ENCODE measurements around the gene ABCG4.

GRCh38 chr11:119167933-119168332 is 19.1 kb downstream of the ABCG4 start:
- TF ChIP-seq CTCF (IDR thresholded peaks at IDR 0.05; ENCODE audit: low read depth, low read length, missing input control), result no peak
- TF ChIP-seq SP1 (IDR thresholded peaks at IDR 0.05), result no peak
- no peak for TF ChIP-seq RAD21 (IDR thresholded peaks at IDR 0.05)
- no peak for TF ChIP-seq MAX (IDR thresholded peaks at IDR 0.05)
- no peak for TF ChIP-seq ZBTB33 (IDR thresholded peaks at IDR 0.05)
- TF ChIP-seq RXRA (IDR thresholded peaks at IDR 0.05), result no peak
- TF ChIP-seq ATF3 (IDR thresholded peaks at IDR 0.05), result no peak
- TF ChIP-seq NR2F2 (IDR thresholded peaks at IDR 0.05), result no peak
- no peak for TF ChIP-seq EGR1 (IDR thresholded peaks at IDR 0.05; ENCODE audit: low read depth in 2 of 2)
- no peak for TF ChIP-seq REST (IDR thresholded peaks at IDR 0.05)
- TF ChIP-seq HNF4G (IDR thresholded peaks at IDR 0.05), result no peak
- TF ChIP-seq HNF4A (conservative IDR thresholded peaks at IDR 0.05), result no peak
- no peak for TF ChIP-seq GABPA (IDR thresholded peaks at IDR 0.05 in 1 of 2, conservative IDR thresholded peaks at IDR 0.05 in 1 of 2)
- no peak for TF ChIP-seq TAF1 (conservative IDR thresholded peaks at IDR 0.05)
